Activated gamma-delta T cell treated with Interleukin-2 at 50 U/mL for 16 hours (primary cell): Measurements from ENCODE around the gene LRIF1.
A peak's percentile ranks its signal among the peaks of the same experiment; 100 is the strongest.
"Not testable (repeated sequence)": the region's sequence is repeated elsewhere in the genome, so short reads cannot be mapped to it uniquely, and the experiment has no call there.

ENCODE experiments used
- DNase-seq: peaks from one replicate; pipeline ENCODE4 v3.0.0-alpha.2; 2020

LRIF1 gene, protein sequence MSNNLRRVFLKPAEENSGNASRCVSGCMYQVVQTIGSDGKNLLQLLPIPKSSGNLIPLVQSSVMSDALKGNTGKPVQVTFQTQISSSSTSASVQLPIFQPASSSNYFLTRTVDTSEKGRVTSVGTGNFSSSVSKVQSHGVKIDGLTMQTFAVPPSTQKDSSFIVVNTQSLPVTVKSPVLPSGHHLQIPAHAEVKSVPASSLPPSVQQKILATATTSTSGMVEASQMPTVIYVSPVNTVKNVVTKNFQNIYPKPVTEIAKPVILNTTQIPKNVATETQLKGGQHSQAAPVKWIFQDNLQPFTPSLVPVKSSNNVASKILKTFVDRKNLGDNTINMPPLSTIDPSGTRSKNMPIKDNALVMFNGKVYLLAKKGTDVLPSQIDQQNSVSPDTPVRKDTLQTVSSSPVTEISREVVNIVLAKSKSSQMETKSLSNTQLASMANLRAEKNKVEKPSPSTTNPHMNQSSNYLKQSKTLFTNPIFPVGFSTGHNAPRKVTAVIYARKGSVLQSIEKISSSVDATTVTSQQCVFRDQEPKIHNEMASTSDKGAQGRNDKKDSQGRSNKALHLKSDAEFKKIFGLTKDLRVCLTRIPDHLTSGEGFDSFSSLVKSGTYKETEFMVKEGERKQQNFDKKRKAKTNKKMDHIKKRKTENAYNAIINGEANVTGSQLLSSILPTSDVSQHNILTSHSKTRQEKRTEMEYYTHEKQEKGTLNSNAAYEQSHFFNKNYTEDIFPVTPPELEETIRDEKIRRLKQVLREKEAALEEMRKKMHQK

GRCh38 chr1:110963691-110964454 lies at the start of gene LRIF1:
Gene LRIF1 (minus strand): TSS chr1:110963922. CDS start chr1:110963688, 234 bp downstream.
- peak; percentile 100 for DNase-seq

GRCh38 chr1:111008031-111008430 lies 44.3 kb upstream of the LRIF1 start:
- no peak for DNase-seq

DNA sequence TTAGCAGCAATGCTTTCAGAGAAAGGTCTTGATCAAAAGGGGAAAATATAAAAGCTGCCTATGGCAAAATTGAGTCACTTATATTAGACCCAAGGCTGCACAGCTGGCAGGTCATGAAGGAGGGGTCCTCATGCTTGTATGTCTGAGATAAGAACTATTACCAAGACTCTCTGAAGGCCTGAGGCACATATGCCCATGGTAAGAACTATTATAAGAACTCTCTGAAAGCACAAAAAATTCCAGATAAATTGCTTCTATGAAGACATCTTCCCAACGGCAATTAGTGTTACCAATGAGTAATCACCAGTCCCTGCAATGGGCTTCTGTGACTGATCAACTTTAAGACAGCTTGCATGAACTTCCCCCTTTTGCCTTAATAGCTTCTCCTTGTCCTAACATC lies 42.8 kb upstream of the LRIF1 start:
- no peak for DNase-seq

GRCh38 chr1:110999607-111000006 lies 35.9 kb upstream of the LRIF1 start:
- DNase-seq: not testable (repeated sequence)

- DNase-seq: not testable (repeated sequence)
Measured at GRCh38 chr1:110992329-110992728, 28.6 kb upstream of the LRIF1 start.

DNA sequence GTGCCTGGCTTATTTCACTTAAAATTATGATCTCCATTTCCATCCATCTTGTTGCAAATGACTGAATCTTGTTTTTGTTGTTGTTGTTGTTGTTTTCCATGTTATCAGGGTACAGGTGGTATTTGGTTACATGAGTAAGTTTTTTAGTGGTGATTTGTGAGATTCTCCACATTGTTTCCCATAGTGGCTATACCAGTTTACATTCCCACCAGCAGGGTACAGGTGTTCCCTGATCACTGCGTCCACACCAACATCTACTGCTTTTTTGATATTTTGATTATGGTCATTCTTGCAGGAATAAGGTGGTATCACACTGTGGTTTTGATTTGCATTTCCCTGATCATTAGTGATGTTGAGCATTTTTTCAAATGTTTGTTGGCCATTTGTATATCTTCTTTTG lies 27.6 kb upstream of the LRIF1 start:
- not testable (repeated sequence) for DNase-seq

DNA sequence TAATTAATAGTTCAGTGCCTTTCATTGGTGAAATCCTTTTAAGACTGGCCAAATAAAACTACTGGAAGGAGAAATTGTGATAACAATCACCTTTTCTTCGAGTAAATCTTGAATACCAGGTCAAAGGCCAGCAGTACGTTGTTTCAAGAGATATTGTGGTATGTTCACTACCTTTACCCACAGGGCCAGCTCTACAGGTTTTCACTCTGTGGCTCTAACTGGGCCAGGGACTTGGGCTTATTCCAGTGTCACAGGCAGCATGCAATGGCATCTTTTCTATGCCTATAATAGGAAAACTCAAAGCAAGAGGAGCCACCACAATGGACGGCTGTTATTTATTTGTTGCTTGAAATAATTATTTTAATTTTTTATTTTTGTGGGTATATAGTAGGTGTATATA lies 26.8 kb upstream of the LRIF1 start:
- no peak for DNase-seq

DNA sequence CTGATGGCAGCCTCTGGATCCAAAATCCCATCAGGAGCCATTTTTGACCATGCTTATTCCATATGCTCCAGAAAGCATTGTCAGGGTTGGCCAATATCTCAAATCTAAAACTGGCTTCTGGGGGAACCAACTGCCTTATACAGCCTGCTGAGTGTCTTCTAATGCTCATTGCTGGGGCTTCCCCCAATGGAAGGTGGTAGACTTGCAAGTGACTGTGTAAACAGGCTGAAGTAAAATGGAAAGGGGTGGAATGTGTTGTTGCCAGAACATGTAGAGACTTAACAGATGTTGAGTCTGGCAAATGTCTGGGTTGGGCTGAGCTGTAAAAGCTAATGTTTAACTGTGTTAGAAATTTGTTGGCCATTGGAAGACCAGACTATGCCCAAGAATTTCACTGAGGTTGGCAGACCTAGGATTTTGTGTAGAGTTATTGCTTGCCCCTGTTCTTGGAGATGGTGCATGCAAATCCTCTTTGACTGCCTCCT lies 22.7 kb upstream of the LRIF1 start:
- no peak for DNase-seq

DNA sequence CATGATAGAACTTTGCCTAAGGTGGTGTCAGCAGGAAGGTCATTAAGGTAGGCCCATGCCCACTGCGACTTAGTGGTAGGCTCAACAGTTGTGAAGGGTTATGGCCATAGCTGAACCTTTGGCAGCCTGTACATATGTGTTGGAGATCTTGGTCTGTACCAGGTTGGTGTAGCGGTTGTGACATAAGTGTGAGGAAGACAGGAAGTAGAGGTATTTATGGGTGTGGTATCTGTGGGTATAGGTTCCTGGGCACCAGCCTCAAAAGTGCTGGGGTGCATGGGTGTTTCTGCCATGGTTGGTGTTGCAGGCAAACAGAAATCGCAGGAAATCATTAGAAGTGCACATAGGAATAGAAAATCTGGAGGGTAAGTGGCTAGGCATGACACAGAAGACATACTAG lies 18.6 kb upstream of the LRIF1 start:
- peak; percentile 12 for DNase-seq

- DNase-seq: no peak
Measured at GRCh38 chr1:110979154-110979553, 15.4 kb upstream of the LRIF1 start.

DNA sequence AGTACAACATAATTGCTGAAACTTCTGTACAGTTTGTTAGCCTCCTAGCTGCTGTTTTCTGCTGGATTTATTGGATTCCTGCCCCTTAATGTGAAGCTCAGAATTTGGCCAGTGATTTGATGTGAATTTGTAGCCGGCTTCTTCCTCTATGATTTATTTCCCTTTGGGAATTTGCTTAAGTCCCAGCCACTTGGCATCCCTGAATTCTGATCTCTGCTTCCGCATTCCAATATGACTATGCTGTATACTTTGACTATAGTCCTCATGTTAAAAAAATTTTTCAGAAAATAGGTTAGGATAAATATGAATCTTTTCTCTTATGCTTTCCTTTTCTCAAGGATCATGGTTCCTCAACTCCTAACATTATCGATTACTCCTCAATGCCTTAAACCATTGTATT lies 12.4 kb upstream of the LRIF1 start:
- no peak for DNase-seq

- DNase-seq: no peak
Measured at GRCh38 chr1:110975265-110975664, 11.5 kb upstream of the LRIF1 start.

DNA sequence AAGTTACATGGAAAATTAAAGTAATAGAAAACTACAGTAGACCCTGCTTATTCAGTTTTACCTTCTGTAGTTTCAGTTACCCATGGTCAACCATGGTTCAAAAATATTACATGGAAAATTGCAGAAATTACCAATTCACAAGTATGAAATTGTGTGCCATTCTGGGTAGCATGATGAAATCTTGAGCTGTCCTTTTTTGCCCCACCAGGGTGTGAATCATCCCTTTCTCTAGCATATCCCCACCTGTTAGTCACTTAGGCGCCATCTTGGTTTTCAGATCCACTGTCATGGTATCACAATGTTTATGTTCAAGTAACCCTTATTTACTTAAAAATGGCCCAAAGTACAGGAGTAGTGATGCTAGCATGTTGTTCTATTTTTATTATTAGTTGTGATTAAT lies 3.5 kb upstream of the LRIF1 start:
- no peak for DNase-seq

GRCh38 chr1:110964455-110964903 lies 757 bp upstream of the LRIF1 start:
- DNase-seq: no peak

GRCh38 chr1:110962892-110963690 lies 631 bp downstream of the LRIF1 start:
- DNase-seq: peak; percentile 46

- no peak for DNase-seq
Measured at GRCh38 chr1:110961902-110962301, 1.8 kb downstream of the LRIF1 start.

DNA sequence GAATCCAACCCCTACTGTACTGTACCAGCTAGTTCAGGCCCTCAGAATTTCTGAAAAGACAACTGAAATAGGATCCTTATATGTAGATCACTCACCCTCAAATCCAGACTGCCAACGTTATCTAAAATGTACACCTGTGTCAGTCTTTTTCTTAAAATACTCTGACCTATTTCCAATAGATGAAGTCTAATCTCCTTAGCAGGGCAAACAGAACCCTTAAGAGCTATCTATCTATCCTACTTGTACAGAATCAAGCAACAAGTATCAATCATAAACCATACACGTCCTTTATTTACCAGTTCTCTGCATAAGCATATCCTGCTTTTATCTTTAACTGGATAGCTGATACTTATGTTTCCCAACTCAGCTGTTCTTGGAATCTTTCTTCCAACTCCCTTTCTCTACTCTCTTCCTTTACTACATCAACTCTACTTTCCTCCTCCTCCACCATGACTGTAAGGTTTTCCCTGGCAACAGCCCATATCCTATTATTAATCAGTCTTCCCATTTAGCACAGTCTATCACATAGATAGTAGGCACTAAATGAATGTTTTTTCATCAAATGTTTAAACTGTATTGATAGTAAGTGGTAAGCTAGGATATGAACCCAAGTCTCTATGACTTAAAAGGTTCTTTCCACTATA lies 2.8 kb downstream of the LRIF1 start:
- DNase-seq: no peak

DNA sequence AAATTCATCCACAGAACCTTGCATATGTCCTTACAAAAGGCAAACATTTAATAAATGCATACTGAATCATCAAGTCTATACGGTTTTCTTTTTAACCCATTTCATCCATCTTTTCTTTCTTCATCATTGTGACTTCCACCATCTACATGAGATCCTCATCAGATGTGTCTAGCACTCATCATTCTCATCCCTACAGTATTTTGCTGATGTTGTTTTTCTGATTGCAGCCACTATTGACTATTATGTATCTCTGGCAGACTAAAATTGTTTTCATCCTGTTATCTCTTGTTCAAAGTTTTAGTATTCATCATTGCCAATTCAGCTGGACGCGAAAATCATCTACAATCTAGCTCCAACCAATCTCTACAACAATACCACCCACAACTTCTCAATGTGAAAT lies 5.9 kb downstream of the LRIF1 start:
- no peak for DNase-seq

- no peak for DNase-seq
Measured at GRCh38 chr1:110956586-110956985, 7.1 kb downstream of the LRIF1 start.

DNA sequence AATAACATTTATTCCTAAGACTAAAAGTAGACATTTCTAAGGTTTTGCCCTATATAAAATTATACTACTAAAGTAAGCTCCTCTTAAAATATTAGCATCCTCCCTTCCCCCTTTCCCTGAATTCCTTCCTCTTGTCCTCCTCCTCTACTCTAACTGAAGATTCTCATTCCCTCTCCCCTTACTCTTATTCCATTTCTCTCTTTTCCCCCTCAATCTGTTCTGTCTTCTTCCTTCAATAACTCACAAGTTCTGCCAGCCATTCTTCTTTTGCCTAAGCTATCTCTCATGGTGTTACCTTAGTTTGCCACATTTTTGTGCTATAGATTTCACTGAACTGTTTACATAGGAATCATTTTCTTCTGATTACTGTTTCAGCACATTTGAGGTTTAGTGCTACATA lies 10.7 kb downstream of the LRIF1 start:
- DNase-seq: no peak

- DNase-seq: no peak
Measured at GRCh38 chr1:110952031-110952430, 11.7 kb downstream of the LRIF1 start.

GRCh38 chr1:110951161-110951560 lies 12.6 kb downstream of the LRIF1 start:
- no peak for DNase-seq
